Muscle layer of duodenum (tissue), 2 donors: ENCODE measurements around the gene IFNA7.
"Not testable (repeated sequence)": the region's sequence is repeated elsewhere in the genome, so short reads cannot be mapped to it uniquely, and the experiment has no call there.

Experiments used
- H3K27ac ChIP-seq: one replicate; pipeline ENCODE4 v1.7.0; 2013; ENCODE audit warnings: mild to moderate bottlenecking, low read length
- H3K27me3 ChIP-seq: one replicate; pipeline ENCODE4 v1.7.0; 2013; ENCODE audit warnings: low read depth, mild to moderate bottlenecking, control low read depth, low read length
- H3K36me3 ChIP-seq, 2 donors: one replicate each; pipeline ENCODE4 v1.7.0; 2013; ENCODE audit warnings: low read length in 2 of 2, control low read depth in 1 of 2, mild to moderate bottlenecking in 1 of 2; ENCODE audit not compliant: insufficient read depth in 2 of 2, control insufficient read depth in 1 of 2
- H3K4me1 ChIP-seq, 2 donors: one replicate each; pipeline ENCODE4 v1.7.0; 2013; ENCODE audit warnings: low read length in 2 of 2, mild to moderate bottlenecking in 2 of 2, control low read depth in 1 of 2, moderate library complexity in 1 of 2; ENCODE audit not compliant: insufficient read depth in 2 of 2, control insufficient read depth in 1 of 2
- H3K4me3 ChIP-seq, 2 donors: one replicate each; pipeline ENCODE4 v1.7.0; 2013; ENCODE audit warnings: low read length in 2 of 2, low read depth in 1 of 2, mild to moderate bottlenecking in 1 of 2
- H3K9me3 ChIP-seq, 2 donors: one replicate each; pipeline ENCODE4 v1.7.0; 2013; ENCODE audit warnings: low read length in 2 of 2, control low read depth in 1 of 2, mild to moderate bottlenecking in 1 of 2; ENCODE audit not compliant: control insufficient read depth in 1 of 2
- donor health status: healthy.

Gene IFNA7

DNA sequence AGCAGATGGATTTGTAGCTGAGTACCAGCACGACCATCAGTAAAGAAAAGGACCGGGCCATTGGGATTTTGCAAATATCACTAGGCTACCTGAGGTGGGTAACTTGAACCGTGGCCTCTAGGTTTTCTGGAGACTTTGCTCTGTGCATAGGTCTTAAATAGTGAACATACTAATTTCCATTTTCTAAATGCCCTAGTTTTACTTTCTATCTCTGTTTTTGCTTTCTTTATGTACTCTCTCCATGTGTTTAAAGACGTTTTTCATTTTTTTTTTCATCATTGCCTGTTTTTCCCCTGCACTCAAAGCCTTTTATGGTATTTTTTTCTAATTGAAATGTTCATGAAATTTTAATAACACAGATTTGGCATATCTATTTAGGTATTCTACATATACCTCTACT is at the start of gene IFNA7:
IFNA7 (minus strand) TSS at position 101 of the 400 bp plus-strand sequence; CDS start at position 61, 40 bp downstream.
- not testable (repeated sequence) for H3K4me1 ChIP-seq, H3K36me3 ChIP-seq, H3K4me3 ChIP-seq, H3K27me3 ChIP-seq, H3K9me3 ChIP-seq, H3K27ac ChIP-seq

DNA sequence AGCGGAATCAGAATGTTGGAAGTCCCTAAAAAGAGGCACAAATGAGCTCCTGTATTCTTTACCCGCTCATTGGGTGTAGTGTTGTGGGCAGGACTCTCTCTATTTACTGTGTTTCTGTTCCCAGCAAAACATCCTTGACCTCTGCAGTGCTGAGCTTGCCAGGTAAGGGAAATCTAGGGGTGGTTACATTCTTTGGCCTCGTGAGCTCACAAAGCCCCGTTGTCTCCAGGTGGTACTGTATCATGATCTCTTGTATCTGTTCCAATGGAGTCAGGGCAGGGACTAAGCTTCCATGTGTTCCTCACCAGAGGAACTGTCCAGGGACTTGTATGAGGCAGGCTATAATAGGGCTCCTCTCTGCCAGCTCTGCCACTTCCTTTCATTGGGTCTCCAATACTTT is 49.6 kb upstream of the IFNA7 start:
- Histone ChIP-seq H3K27me3 (no peaks in the 10 kb centered on the region), H3K36me3 (no peaks in the 10 kb centered on the region), H3K4me3 (no peak overlapping the region), H3K4me1 (peaks cover 0 to 3% of the 10 kb centered on the region in 2 donors), H3K27ac (no peak overlapping the region), H3K9me3 (no peaks in the 10 kb centered on the region)

DNA sequence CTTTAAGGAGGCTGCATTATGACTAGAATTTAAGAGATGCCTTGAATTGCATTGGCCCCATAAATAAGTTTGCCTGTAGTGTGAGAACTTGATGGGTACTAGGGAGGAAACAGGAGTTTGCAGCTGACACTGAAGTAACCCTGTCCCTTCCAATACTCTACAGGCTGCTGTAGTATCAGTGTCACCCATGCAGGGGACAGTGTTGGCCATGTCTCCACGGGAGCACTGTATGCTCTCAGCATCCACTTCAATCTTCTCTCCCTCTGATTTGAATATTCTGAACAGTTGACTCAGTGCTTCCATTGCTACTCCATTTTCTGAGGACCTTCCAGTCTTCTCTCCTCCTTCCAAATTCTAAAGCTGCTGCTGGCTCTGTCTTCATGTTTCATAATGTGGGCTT is 49.2 kb upstream of the IFNA7 start:
- H3K9me3 ChIP-seq, result no peaks in the 10 kb centered on the region
- no peak overlapping the region for H3K27ac ChIP-seq
- H3K4me1 ChIP-seq, result peaks cover 0 to 3% of the 10 kb centered on the region in 2 donors
- H3K36me3 ChIP-seq, result no peaks in the 10 kb centered on the region
- no peaks in the 10 kb centered on the region for H3K27me3 ChIP-seq
- H3K4me3 ChIP-seq, result no peak overlapping the region

DNA sequence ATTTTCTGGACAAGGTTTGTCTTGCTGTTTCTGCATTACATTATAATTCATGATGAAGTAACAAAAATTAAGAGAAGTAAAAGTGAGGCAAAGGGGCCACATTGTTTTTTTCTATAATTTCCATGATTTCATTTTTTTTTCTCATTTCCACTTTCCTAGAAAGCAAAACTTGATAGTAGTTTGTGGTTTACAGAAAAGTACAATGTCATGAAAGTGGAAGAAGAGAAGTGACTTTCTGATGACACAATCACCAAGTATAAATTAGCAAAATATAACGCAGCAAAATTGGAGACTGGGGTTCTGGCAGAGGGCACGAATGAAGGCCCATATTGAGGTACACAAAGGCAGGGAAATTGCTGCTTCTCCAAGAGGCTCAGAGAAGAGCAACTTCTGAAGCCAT is 42.8 kb upstream of the IFNA7 start:
- Histone ChIP-seq H3K27me3 (no peaks in the 10 kb centered on the region), H3K4me1 (no peaks in the 10 kb centered on the region), H3K9me3 (no peaks in the 10 kb centered on the region), H3K27ac (no peak overlapping the region), H3K4me3 (no peak overlapping the region), H3K36me3 (no peaks in the 10 kb centered on the region)

DNA sequence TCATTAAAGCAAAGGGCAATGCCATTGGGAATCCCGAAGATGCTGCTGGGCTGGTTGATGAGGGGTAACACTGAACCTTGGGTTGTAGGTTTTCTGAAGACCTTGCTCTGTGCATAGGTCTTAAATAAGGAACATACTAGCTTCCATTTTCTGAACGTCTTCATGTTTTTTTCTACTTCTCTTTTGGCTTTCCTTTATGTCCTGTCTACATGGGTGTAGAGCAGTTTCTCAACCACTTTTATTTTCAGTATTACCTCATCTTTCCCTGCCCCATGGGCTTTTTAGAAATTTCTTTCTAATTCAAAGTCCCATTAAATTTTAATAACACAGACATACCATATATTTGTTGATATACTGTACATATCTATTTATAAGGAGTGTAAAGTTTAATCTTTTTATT is 37.9 kb upstream of the IFNA7 start, which contains the start of gene IFNA14:
IFNA14 (minus strand) TSS at position 95 of the 400 bp plus-strand sequence; CDS start at position 25, 70 bp downstream.
- no peak within 1 kb of the TSS for H3K4me3 ChIP-seq
- H3K36me3 ChIP-seq, result no peaks in the 10 kb centered on the region
- no peaks in the 10 kb centered on the region for H3K9me3 ChIP-seq
- no peaks in the 10 kb centered on the region for H3K27me3 ChIP-seq
- H3K27ac ChIP-seq, result no peak within 1 kb of the TSS
- H3K4me1 ChIP-seq, result no peaks in the 10 kb centered on the region

DNA sequence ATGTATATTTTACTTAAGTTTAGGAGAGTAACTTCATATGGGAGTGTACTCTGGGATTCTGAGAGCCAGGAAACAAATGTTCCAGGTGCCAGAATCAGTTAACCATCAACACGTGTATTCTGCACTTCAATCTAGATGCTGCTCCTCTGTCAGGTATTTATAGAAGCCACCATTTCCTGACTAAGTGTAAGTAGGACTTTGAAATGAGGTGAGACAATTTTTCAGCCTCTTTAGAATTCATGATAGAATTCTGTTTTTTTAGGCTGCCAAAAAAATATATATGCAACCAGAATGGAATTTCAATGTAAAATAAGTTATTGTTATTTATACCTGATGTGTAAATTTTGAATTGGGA is 34.3 kb upstream of the IFNA7 start:
- not testable (repeated sequence) for H3K4me1 ChIP-seq, H3K9me3 ChIP-seq, H3K36me3 ChIP-seq, H3K27ac ChIP-seq, H3K27me3 ChIP-seq, H3K4me3 ChIP-seq

DNA sequence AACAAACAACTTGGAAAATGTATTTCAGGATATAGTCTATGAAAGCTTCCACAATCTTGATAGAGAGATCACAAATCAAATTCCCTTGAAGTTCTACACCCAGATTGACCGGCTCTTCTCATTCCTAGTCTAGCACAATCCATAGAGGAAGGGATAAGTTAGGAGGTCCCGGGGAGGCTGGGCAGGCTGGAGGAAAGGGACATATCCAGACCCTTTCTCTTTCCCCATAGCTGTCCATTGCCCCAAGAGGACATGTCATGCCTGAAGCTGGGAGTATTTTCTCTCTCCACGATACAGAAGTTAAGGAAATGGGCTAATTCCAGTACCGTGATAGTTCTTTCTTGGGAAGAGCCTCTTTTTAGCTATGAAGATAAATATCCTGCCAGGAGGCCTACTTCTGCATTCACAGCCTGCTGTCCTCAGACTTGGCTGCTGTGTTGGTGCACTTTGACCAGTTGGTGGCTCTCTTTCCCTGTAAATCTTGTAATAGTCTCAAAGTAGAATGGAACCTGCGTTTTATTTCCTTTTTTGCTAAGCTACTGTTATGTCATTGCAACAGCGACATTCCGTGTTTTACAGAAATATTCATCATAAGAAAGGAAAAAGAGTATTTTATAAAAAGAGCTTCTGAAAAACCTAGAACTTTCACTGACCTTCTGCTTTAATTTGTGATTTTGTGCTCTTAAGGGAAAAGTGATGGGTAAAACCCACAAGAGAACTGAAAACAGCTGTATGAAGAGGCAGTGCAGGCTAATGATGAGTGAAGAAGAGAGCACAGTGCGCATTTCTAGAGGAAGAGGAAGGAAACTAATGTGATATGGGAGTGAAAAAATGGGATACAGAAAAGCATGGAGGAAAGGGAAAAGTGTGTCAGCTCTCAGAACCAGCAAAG is 33.7 kb upstream of the IFNA7 start:
- H3K27ac ChIP-seq, result not testable (repeated sequence)

DNA sequence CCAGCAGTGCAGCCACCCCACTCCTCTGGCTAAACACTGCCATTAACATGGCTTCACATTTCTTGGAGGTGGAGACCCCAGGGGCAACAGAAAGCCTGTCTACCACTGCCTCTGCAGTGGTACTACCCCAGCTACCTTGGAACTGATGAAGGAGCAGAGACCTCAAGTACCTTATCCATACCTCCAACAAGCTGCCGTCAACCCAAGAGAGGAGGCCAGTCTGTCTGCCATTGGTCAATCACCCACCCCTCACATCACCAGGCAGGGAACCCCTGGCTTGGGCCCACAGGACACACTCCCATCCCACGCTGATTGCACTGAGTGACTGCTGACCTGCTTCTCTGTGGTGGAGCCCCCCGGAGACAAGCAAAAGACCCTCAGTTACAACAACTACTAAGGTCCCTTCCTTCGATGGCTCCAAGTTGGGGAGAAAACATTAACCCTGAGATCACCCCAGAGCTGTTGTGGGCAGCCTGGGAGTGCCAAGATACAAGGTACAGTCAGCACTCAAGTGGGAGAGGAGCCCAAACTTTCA is 32.2 kb upstream of the IFNA7 start:
- Histone ChIP-seq H3K4me1 (no peaks in the 10 kb centered on the region), H3K4me3 (no peak overlapping the region), H3K36me3 (no peaks in the 10 kb centered on the region), H3K27ac (no peak overlapping the region), H3K9me3 (no peaks in the 10 kb centered on the region), H3K27me3 (no peaks in the 10 kb centered on the region)

More for the DNA sequence above, 33.7 kb upstream of the IFNA7 start:
- not testable (repeated sequence) for H3K36me3 ChIP-seq, H3K27me3 ChIP-seq, H3K4me1 ChIP-seq, H3K9me3 ChIP-seq, H3K4me3 ChIP-seq

DNA sequence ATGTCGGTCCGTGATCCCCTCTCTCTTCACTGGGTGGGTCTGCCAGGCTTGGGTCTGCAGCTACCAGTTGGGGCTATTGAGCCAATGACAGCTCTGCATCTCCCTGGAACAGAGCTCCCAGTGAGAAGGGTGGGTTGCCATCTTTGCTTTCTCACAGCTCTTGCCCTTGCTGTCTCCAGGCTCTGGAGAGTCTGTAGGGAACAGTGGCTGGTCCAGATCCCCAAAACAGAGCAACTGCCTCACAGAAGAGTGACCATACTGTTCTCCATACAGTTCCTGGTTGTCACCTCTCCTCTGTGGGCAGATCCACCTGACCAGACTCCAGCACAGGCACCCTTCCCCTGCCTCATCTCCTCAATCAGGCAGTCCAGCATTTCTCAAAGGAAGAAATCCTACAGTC is 31.3 kb upstream of the IFNA7 start:
- Histone ChIP-seq H3K4me1 (no peaks in the 10 kb centered on the region), H3K27me3 (no peaks in the 10 kb centered on the region), H3K36me3 (no peaks in the 10 kb centered on the region), H3K27ac (no peak overlapping the region), H3K4me3 (no peak overlapping the region), H3K9me3 (no peaks in the 10 kb centered on the region)

DNA sequence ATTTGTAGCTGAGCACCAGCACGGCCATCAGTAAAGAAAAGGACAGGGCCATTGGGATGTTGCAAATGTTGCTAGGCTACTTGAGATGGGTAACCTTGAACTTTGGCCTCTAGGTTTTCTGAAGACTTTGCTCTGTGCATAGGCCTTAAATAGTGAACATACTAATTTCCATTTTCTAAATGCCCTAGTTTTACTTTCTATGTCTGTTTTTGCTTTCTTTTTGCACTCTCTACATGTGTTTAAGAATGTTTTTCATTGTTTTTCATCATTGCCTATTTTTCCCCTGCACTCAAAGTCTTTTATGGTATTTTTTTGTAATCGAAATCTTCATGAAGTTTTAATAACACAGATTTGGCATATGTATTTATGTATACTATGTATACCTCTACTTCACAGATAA is 26.1 kb upstream of the IFNA7 start, which contains the start of gene IFNA17:
IFNA17 (minus strand) TSS at position 101 of the 400 bp plus-strand sequence; CDS start at position 52, 49 bp downstream.
- no peaks in the 10 kb centered on the region for H3K4me1 ChIP-seq
- no peak within 1 kb of the TSS for H3K27ac ChIP-seq
- H3K4me3 ChIP-seq, result no peak within 1 kb of the TSS
- no peaks in the 10 kb centered on the region for H3K9me3 ChIP-seq
- H3K27me3 ChIP-seq, result no peaks in the 10 kb centered on the region
- no peaks in the 10 kb centered on the region for H3K36me3 ChIP-seq

DNA sequence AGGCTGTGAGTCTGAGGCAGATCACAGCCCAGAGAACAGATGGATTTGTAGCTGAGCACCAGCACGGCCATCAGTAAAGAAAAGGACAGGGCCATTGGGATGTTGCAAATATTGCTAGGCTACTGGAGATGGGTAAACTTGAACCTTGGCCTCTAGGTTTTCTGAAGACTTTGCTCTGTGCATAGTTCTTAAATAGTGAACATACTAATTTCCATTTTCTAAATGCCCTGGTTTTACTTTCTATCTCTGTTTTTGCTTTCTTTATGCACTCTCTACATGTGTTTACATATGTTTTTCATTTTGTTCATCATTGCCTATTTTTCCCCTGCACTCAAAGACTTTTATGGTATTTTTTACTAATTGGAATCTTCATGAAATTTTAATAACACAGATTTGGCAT is 15.2 kb upstream of the IFNA7 start, which contains the start of gene IFNA16:
IFNA16 (minus strand) TSS at position 101 of the 400 bp plus-strand sequence; CDS start at position 95, 6 bp downstream.
- H3K27ac ChIP-seq, H3K27me3 ChIP-seq, H3K36me3 ChIP-seq: not testable (repeated sequence)

More for the DNA sequence above, 15.2 kb upstream of the IFNA7 start, which contains the start of gene IFNA16:
- not testable (repeated sequence) for H3K4me1 ChIP-seq, H3K4me3 ChIP-seq, H3K9me3 ChIP-seq
